ENCODE results near the gene RSAD1.

GRCh38 chr17:50482516-50482915, 3.9 kb downstream of the RSAD1 start:
- TF ChIP-seq EZH2 (optimal IDR thresholded peaks at IDR 0.05; ENCODE audit: low read depth, low read length) = no peak
- TF ChIP-seq CTCF (IDR thresholded peaks at IDR 0.05; ENCODE audit: low read length) = peak; percentile 91
- no peak for TF ChIP-seq EZH2phosphoT487 (IDR thresholded peaks at IDR 0.05; ENCODE audit: low read length)
